GM23338 (cell line): ENCODE data around the gene VLDLR. TPM values are rescaled to one million over a fixed set of nuclear protein-coding genes. Genes with fewer than 3 reads are reported as not detected.

ENCODE experiments used
- ATAC-seq: fragments of 200-7000 bp; cut with Tn5 transposase; 3 replicates; pipeline ENCODE4 v1.9.1; 2020
- DNase-seq: peaks from one replicate; pipeline ENCODE4 v3.0.0-alpha.2; 2015; ENCODE audit warnings: low spot score
- H2AFZ ChIP-seq: fragments of 200-600 bp; sonication (generic); 2 replicates; pipeline ENCODE4 v1.8.0; 2016; ENCODE audit warnings: antibody characterized with exemption, mild to moderate bottlenecking, moderate library complexity
- H3F3A ChIP-seq: fragments of 200-600 bp; sonication (generic); replicated peaks from 2 replicates; pipeline ENCODE4 v1.8.0; 2017; ENCODE audit warnings: antibody characterized with exemption, mixed run types, low read depth
- H3K27ac ChIP-seq: fragments of 200-600 bp; sonication (generic); 2 replicates; pipeline ENCODE4 v1.6.1; 2016; ENCODE audit warnings: low read depth
- H3K27me3 ChIP-seq: fragments of 200-600 bp; sonication (generic); 2 replicates; pipeline ENCODE4 v1.8.0; 2016; ENCODE audit warnings: mild to moderate bottlenecking, mixed run types, moderate library complexity; ENCODE audit not compliant: insufficient read depth
- H3K36me3 ChIP-seq: fragments of 200-600 bp; sonication (generic); 2 replicates; pipeline ENCODE4 v1.8.0; 2016; ENCODE audit warnings: mild to moderate bottlenecking; ENCODE audit not compliant: insufficient read depth
- H3K4me1 ChIP-seq: fragments of 200-600 bp; sonication (generic); 2 replicates; pipeline ENCODE4 v1.8.0; 2016; ENCODE audit warnings: mild to moderate bottlenecking, moderate library complexity; ENCODE audit not compliant: insufficient read depth
- H3K4me2 ChIP-seq: fragments of 200-600 bp; sonication (generic); 2 replicates; pipeline ENCODE4 v1.7.1; 2017; ENCODE audit warnings: mixed run types
- H3K4me3 ChIP-seq: fragments of 200-600 bp; sonication (generic); 2 replicates; pipeline ENCODE4 v1.6.1; 2016; ENCODE audit warnings: mixed run types
- H3K79me2 ChIP-seq: fragments of 200-600 bp; sonication (generic); replicated peaks from 2 replicates; pipeline ENCODE4 v1.8.0; 2017; ENCODE audit warnings: mild to moderate bottlenecking; ENCODE audit not compliant: insufficient read depth
- H3K9me2 ChIP-seq: fragments of 200-600 bp; sonication (generic); 2 replicates; pipeline ENCODE4 v1.8.0; 2017; ENCODE audit not compliant: insufficient read depth
- H4K20me1 ChIP-seq: fragments of 200-600 bp; sonication (generic); replicated peaks from 2 replicates; pipeline ENCODE4 v1.8.0; 2017; ENCODE audit warnings: mild to moderate bottlenecking; ENCODE audit not compliant: insufficient read depth
- H3K27ac Mint-ChIP-seq: 2 replicates; pipeline ENCODE4 v1.8.0; 2020; ENCODE audit warnings: inconsistent platforms, mild to moderate bottlenecking, moderate library complexity, mixed read lengths
- H3K27me3 Mint-ChIP-seq: 3 replicates; pipeline ENCODE4 v1.8.0; 2022; ENCODE audit warnings: low read depth, mild to moderate bottlenecking, moderate library complexity, mixed read lengths, inconsistent platforms; ENCODE audit not compliant: insufficient read depth, poor library complexity
- H3K36me3 Mint-ChIP-seq: 3 replicates; pipeline ENCODE4 v1.8.0; 2021; ENCODE audit warnings: low read depth, mild to moderate bottlenecking, inconsistent platforms, moderate library complexity, mixed read lengths
- H3K4me1 Mint-ChIP-seq: 3 replicates; pipeline ENCODE4 v1.8.0; 2020; ENCODE audit warnings: mild to moderate bottlenecking, inconsistent platforms, mixed read lengths
- H3K4me3 Mint-ChIP-seq: 3 replicates; pipeline ENCODE4 v1.8.0; 2021; ENCODE audit warnings: moderate library complexity, mild to moderate bottlenecking, inconsistent platforms, mixed read lengths
- H3K9me3 Mint-ChIP-seq: 3 replicates; pipeline ENCODE4 v1.8.0; 2020; ENCODE audit warnings: moderate library complexity, mild to moderate bottlenecking, inconsistent platforms, mixed read lengths
- CREB1 ChIP-seq: fragments of 250-450 bp; sonication (Bioruptor Pico); IDR thresholded peaks from 2 replicates; pipeline ENCODE4 v1.5.0; 2020; ENCODE audit warnings: low read depth, mild to moderate bottlenecking, moderate library complexity
- EZH2 ChIP-seq: fragments of 200-600 bp; sonication (generic); IDR thresholded peaks from one replicate; pipeline ENCODE4 v1.8.0; 2017; ENCODE audit warnings: antibody characterized with exemption, mild to moderate bottlenecking, low read depth; ENCODE audit not compliant: unreplicated experiment
- EZH2phosphoT487 ChIP-seq: fragments of 200-600 bp; sonication (generic); IDR thresholded peaks from one replicate; pipeline ENCODE4 v1.8.1; 2018; ENCODE audit warnings: antibody characterized with exemption; ENCODE audit not compliant: unreplicated experiment
- NANOG ChIP-seq: IDR thresholded peaks from 2 replicates; pipeline ENCODE4 v1.6.1; 2016; ENCODE audit warnings: antibody characterized with exemption, borderline replicate concordance
- POLR2AphosphoS5 ChIP-seq: IDR thresholded peaks from 2 replicates; pipeline ENCODE4 v1.6.1; 2016; ENCODE audit warnings: antibody characterized with exemption, low read depth
- ZNF114 ChIP-seq: fragments of 250-450 bp; sonication (Bioruptor Pico); IDR thresholded peaks from 2 replicates; pipeline ENCODE4 v1.5.0; 2020; ENCODE audit warnings: mild to moderate bottlenecking, moderate library complexity
- ZNF331 ChIP-seq: fragments of 250-450 bp; sonication (Bioruptor Pico); IDR thresholded peaks from 2 replicates; pipeline ENCODE4 v1.5.0; 2020; ENCODE audit warnings: low read depth, mild to moderate bottlenecking, moderate library complexity
- polyA plus RNA-seq: library from polyadenylated mRNA; unstranded; fragments of >200 nt; fragmentation: Nextera tagmentation; extraction: Ambion mirVana; gene quantifications from 2 replicates; pipeline ENCODE4 v1.2.1, GENCODE V29; 2016
- total RNA-seq: library from RNA; depleted of rRNA; stranded (reverse); fragments of >200 nt; shearing (Covaris generic); gene quantifications from 2 replicates; pipeline ENCODE4 v1.2.3, GENCODE V29; 2014
- TF ChIP-seq, protein P1 (sequence below): IDR thresholded peaks from one replicate; pipeline ENCODE4 v1.6.1; 2018; ENCODE audit warnings: antibody characterized with exemption; ENCODE audit not compliant: unreplicated experiment
- TF ChIP-seq, protein P2 (sequence below): IDR thresholded peaks from 2 replicates; pipeline ENCODE4 v1.6.1; 2016; ENCODE audit warnings: antibody characterized with exemption

VLDLR gene
- total and polyA plus RNA-seq, 2 experiments from 2014 or later = 14.9 to 49.8 TPM

DNA sequence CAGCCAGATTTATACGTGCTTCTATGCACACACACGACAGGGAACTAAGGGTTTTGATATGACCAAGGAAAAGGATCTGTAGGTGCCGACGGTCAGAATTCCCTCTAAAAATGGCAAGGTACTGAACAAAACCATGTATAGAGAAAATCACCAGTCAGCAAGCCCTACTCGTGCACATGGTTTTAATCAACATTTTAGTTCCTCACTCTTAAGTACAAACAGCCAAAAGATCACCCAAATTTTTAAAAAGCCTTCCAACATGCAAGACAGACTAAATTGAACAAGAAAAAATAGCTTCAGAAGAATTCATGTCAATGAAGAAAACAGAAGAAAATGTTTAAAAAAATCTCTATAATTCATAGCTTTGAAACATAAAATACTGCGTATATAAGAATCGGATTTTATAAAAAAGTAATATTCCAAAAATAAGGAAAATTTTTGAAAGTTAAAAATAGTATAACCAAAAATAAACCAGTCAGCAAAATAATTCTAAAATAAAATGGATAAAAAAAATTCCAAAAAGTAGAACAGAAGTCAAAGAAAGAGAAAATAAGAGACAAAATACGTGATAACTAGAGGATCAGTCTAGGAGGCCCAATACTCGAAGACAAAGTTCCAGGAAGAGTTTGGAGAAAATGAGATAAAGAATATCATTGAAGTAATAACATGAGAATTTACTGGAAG is 52.7 kb downstream of the VLDLR start (continued):
- TF ChIP-seq, protein P1, sequence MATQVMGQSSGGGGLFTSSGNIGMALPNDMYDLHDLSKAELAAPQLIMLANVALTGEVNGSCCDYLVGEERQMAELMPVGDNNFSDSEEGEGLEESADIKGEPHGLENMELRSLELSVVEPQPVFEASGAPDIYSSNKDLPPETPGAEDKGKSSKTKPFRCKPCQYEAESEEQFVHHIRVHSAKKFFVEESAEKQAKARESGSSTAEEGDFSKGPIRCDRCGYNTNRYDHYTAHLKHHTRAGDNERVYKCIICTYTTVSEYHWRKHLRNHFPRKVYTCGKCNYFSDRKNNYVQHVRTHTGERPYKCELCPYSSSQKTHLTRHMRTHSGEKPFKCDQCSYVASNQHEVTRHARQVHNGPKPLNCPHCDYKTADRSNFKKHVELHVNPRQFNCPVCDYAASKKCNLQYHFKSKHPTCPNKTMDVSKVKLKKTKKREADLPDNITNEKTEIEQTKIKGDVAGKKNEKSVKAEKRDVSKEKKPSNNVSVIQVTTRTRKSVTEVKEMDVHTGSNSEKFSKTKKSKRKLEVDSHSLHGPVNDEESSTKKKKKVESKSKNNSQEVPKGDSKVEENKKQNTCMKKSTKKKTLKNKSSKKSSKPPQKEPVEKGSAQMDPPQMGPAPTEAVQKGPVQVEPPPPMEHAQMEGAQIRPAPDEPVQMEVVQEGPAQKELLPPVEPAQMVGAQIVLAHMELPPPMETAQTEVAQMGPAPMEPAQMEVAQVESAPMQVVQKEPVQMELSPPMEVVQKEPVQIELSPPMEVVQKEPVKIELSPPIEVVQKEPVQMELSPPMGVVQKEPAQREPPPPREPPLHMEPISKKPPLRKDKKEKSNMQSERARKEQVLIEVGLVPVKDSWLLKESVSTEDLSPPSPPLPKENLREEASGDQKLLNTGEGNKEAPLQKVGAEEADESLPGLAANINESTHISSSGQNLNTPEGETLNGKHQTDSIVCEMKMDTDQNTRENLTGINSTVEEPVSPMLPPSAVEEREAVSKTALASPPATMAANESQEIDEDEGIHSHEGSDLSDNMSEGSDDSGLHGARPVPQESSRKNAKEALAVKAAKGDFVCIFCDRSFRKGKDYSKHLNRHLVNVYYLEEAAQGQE = no peak
- TF ChIP-seq EZH2 (no peak), ZNF331 (CRISPR knock-in tag) (no peak), CREB1 (CRISPR knock-in tag) (no peak)

DNA sequence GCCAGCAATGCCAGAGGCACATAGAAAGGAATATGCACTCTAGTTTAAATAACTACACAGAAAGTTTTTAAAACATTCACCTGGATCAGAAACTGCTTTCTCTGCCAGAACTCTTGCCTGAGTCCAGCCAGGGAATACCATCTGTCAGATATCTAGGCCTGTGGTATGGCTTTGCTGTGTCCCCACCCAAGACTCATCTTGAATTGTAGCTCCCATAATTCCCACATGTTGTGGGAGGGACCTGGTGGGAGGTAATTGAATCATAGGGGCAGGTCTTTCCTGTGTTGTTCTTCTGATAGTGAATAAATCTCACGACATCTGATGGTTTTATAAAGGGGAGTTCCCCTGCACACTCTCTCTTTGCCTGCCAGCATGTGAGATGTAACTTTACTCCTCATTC is 54.2 kb downstream of the VLDLR start:
- H3K27ac Mint-ChIP-seq = no peak overlapping the region
- Histone ChIP-seq H3K4me2 (no peak overlapping the region), H3K79me2 (no peaks in the 10 kb centered on the region), H3K4me3 (no peak overlapping the region), H3K4me1 (peaks cover 21% of the 10 kb centered on the region), H3F3A (no peaks in the 10 kb centered on the region), H3K27me3 (no peaks in the 10 kb centered on the region), H3K36me3 (no peaks in the 10 kb centered on the region), H3K27ac (no peak overlapping the region), H3K9me2 (no peaks in the 10 kb centered on the region; the same call in 1 of the 2 replicates), H2AFZ (no peak overlapping the region), H4K20me1 (no peaks in the 10 kb centered on the region)
- H3K36me3 Mint-ChIP-seq = no peaks in the 10 kb centered on the region
- DNase-seq (no peak), ATAC-seq (no peak)
- peaks cover 16% of the 10 kb centered on the region for H3K4me1 Mint-ChIP-seq
- no peak overlapping the region for H3K4me3 Mint-ChIP-seq
- H3K9me3 Mint-ChIP-seq = no peaks in the 10 kb centered on the region
- TF ChIP-seq EZH2 (no peak), POLR2AphosphoS5 (no peak), EZH2phosphoT487 (no peak), NANOG (no peak), ZNF331 (CRISPR knock-in tag) (no peak), CREB1 (CRISPR knock-in tag) (no peak), ZNF114 (CRISPR knock-in tag) (no peak)
- TF ChIP-seq, protein P2, sequence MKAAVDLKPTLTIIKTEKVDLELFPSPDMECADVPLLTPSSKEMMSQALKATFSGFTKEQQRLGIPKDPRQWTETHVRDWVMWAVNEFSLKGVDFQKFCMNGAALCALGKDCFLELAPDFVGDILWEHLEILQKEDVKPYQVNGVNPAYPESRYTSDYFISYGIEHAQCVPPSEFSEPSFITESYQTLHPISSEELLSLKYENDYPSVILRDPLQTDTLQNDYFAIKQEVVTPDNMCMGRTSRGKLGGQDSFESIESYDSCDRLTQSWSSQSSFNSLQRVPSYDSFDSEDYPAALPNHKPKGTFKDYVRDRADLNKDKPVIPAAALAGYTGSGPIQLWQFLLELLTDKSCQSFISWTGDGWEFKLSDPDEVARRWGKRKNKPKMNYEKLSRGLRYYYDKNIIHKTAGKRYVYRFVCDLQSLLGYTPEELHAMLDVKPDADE = no peak
- no peaks in the 10 kb centered on the region for H3K27me3 Mint-ChIP-seq

DNA sequence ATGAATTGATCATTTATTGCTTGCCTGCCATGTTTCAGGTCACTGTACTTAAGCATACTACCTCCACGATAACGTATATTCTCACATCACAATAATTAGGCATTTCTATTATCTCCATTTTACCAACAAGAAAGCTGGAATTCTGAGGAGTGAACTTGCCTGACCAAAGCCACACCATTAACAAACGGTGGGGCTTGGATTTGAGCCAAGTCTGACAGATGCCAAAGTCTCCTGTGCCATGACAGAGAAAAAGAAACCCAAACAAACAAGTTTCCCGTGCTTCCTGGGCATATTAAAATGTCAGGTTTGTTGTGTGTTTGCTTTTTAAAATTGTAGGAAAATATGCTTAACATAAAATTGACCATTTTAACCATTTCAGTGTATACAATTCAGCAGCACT is 54.9 kb downstream of the VLDLR start:
- no peaks in the 10 kb centered on the region for H3K36me3 ChIP-seq
- H3F3A ChIP-seq = no peaks in the 10 kb centered on the region
- Mint-ChIP-seq H3K36me3 (no peaks in the 10 kb centered on the region), H3K4me3 (no peak overlapping the region), H3K4me1 (peaks cover 16% of the 10 kb centered on the region), H3K27me3 (no peaks in the 10 kb centered on the region), H3K27ac (no peak overlapping the region), H3K9me3 (no peaks in the 10 kb centered on the region)
- H3K27ac ChIP-seq = no peak overlapping the region
- peaks cover 21% of the 10 kb centered on the region for H3K4me1 ChIP-seq
- H2AFZ ChIP-seq = no peak overlapping the region
- no peaks in the 10 kb centered on the region for H3K79me2 ChIP-seq
- peaks cover 3% of the 10 kb centered on the region; the same call in 1 of the 2 replicates for H3K9me2 ChIP-seq
- ATAC-seq = no peak
- no peaks in the 10 kb centered on the region for H4K20me1 ChIP-seq
- no peaks in the 10 kb centered on the region for H3K27me3 ChIP-seq
- no peak for TF ChIP-seq ZNF114 (CRISPR knock-in tag)
- no peak overlapping the region for H3K4me3 ChIP-seq
- H3K4me2 ChIP-seq = no peak overlapping the region
- no peak for DNase-seq
